Liver (tissue), 3 donors: ENCODE measurements around the gene NBAS.
"Not testable (repeated sequence)": the region's sequence is repeated elsewhere in the genome, so short reads cannot be mapped to it uniquely, and the experiment has no call there.

Experiments
- EGR1 ChIP-seq, 2 donors: IDR thresholded peaks; 2 replicates each; pipeline ENCODE4 v1.6.1; 2016 to 2018; ENCODE audit warnings: antibody characterized with exemption in 2 of 2, low read depth in 2 of 2
- FOXA1 ChIP-seq: IDR thresholded peaks from 2 replicates; pipeline ENCODE4 v1.6.1; 2016; ENCODE audit warnings: antibody characterized with exemption
- RAD21 ChIP-seq, 2 donors: IDR thresholded peaks; 2 replicates each; pipeline ENCODE4 v1.6.1; 2016; ENCODE audit warnings: antibody characterized with exemption in 2 of 2, mild to moderate bottlenecking in 2 of 2
- RXRA ChIP-seq, 2 donors: IDR thresholded peaks; 2 replicates each; pipeline ENCODE4 v1.6.1; 2017 to 2018; ENCODE audit warnings: antibody characterized with exemption in 2 of 2, mild to moderate bottlenecking in 1 of 2
- SP1 ChIP-seq: IDR thresholded peaks from 2 replicates; pipeline ENCODE4 v1.6.1; 2018; ENCODE audit warnings: antibody characterized with exemption, mild to moderate bottlenecking
- TF ChIP-seq, protein P1 (sequence below): IDR thresholded peaks from 2 replicates; pipeline ENCODE4 v1.6.1; 2016; ENCODE audit warnings: antibody characterized with exemption
- TF ChIP-seq, protein P2 (sequence below): fragments of 150-350 bp; IDR thresholded peaks from 2 replicates; pipeline ENCODE4 v1.5.1; 2017; ENCODE audit warnings: improper control_type of control experiment, low read depth, low read length; ENCODE audit not compliant: missing input control
- TF ChIP-seq, protein P3 (sequence below): IDR thresholded peaks from 2 replicates; pipeline ENCODE4 v1.6.1; 2016; ENCODE audit warnings: antibody characterized with exemption, mild to moderate bottlenecking
- donor health status: healthy.
- donor health status: healthy.

DNA sequence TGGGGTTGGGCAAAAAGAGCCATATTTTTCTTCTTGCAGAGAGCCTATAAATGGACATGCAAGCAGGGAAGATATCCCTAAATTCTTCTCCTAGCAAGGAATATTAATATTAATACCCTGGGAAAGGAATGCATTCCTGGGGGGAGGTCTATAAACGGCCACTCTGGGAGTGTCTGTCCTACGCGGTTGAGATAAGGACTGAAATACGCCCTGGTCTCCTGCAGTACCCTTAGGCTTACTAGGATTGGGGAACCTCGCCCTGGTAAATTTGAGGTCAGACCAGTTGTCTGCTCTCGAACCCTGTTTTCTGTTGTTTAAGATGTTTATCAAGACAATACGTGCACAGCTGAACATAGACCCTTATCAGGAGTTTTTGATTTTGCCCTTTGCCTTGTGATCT is 302.7 kb downstream of the NBAS start:
- TF ChIP-seq RAD21 (IDR thresholded peaks at IDR 0.05); RXRA (IDR thresholded peaks at IDR 0.05); EGR1 (IDR thresholded peaks at IDR 0.05; ENCODE audit: low read depth in 2 of 2); SP1; FOXA1: not testable (repeated sequence)
- TF ChIP-seq, protein P1, sequence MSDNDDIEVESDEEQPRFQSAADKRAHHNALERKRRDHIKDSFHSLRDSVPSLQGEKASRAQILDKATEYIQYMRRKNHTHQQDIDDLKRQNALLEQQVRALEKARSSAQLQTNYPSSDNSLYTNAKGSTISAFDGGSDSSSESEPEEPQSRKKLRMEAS: not testable (repeated sequence)
- TF ChIP-seq, protein P2, sequence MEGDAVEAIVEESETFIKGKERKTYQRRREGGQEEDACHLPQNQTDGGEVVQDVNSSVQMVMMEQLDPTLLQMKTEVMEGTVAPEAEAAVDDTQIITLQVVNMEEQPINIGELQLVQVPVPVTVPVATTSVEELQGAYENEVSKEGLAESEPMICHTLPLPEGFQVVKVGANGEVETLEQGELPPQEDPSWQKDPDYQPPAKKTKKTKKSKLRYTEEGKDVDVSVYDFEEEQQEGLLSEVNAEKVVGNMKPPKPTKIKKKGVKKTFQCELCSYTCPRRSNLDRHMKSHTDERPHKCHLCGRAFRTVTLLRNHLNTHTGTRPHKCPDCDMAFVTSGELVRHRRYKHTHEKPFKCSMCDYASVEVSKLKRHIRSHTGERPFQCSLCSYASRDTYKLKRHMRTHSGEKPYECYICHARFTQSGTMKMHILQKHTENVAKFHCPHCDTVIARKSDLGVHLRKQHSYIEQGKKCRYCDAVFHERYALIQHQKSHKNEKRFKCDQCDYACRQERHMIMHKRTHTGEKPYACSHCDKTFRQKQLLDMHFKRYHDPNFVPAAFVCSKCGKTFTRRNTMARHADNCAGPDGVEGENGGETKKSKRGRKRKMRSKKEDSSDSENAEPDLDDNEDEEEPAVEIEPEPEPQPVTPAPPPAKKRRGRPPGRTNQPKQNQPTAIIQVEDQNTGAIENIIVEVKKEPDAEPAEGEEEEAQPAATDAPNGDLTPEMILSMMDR: not testable (repeated sequence)
- TF ChIP-seq, protein P3, sequence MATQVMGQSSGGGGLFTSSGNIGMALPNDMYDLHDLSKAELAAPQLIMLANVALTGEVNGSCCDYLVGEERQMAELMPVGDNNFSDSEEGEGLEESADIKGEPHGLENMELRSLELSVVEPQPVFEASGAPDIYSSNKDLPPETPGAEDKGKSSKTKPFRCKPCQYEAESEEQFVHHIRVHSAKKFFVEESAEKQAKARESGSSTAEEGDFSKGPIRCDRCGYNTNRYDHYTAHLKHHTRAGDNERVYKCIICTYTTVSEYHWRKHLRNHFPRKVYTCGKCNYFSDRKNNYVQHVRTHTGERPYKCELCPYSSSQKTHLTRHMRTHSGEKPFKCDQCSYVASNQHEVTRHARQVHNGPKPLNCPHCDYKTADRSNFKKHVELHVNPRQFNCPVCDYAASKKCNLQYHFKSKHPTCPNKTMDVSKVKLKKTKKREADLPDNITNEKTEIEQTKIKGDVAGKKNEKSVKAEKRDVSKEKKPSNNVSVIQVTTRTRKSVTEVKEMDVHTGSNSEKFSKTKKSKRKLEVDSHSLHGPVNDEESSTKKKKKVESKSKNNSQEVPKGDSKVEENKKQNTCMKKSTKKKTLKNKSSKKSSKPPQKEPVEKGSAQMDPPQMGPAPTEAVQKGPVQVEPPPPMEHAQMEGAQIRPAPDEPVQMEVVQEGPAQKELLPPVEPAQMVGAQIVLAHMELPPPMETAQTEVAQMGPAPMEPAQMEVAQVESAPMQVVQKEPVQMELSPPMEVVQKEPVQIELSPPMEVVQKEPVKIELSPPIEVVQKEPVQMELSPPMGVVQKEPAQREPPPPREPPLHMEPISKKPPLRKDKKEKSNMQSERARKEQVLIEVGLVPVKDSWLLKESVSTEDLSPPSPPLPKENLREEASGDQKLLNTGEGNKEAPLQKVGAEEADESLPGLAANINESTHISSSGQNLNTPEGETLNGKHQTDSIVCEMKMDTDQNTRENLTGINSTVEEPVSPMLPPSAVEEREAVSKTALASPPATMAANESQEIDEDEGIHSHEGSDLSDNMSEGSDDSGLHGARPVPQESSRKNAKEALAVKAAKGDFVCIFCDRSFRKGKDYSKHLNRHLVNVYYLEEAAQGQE: not testable (repeated sequence)
